22Rv1 (cell line): ENCODE measurements around the gene EPN2.

Experiments used
- H3K27ac ChIP-seq: fragments of 450-650 bp; 2 replicates; pipeline ENCODE4 v1.5.1; 2017
- CTCF ChIP-seq: fragments of 450-650 bp; IDR thresholded peaks from 2 replicates; pipeline ENCODE4 v1.5.1; 2017; ENCODE audit warnings: mild to moderate bottlenecking
- ZFX ChIP-seq: fragments of 450-650 bp; IDR thresholded peaks from 2 replicates; pipeline ENCODE4 v1.6.1; 2017; ENCODE audit warnings: antibody characterized with exemption, borderline replicate concordance

The EPN2 gene

GRCh38 chr17:19378416-19379360 is 141.5 kb downstream of the EPN2 start, which contains the start of gene MAPK7:
TSS of gene MAPK7 (plus strand) at chr17:19378498. CDS start at chr17:19378901, 403 bp downstream.
- H3K27ac ChIP-seq, result peak within 1 kb of the TSS; percentile 97
- no peak for TF ChIP-seq ZFX
- no peak for TF ChIP-seq CTCF

- TF ChIP-seq CTCF (no peak), ZFX (no peak)
- peak overlapping the region; percentile 97; the same call in 1 of the 2 replicates for H3K27ac ChIP-seq
Measured at GRCh38 chr17:19379361-19380065, 142.3 kb downstream of the EPN2 start.

GRCh38 chr17:19380481-19381301 is 143.5 kb downstream of the EPN2 start:
- H3K27ac ChIP-seq, result no peak overlapping the region
- TF ChIP-seq ZFX (no peak), CTCF (no peak)

GRCh38 chr17:19381361-19381740 is 144.2 kb downstream of the EPN2 start:
- TF ChIP-seq CTCF (no peak), ZFX (no peak)
- H3K27ac ChIP-seq, result no peak overlapping the region

- TF ChIP-seq CTCF (no peak), ZFX (no peak)
- H3K27ac ChIP-seq, result no peak overlapping the region
Measured at GRCh38 chr17:19381741-19382444, 144.7 kb downstream of the EPN2 start.

- H3K27ac ChIP-seq, result no peak overlapping the region
- TF ChIP-seq ZFX (no peak), CTCF (no peak)
Measured at GRCh38 chr17:19382531-19383444, 145.6 kb downstream of the EPN2 start.
